PC-3 (cell line): ENCODE results near the gene DHX40. TPM values are rescaled to one million over a fixed set of nuclear protein-coding genes. Genes with fewer than 3 reads are reported as not detected.

ENCODE experiments used
- ATAC-seq: fragments of 200-7000 bp; cut with Tn5 transposase; 2 replicates; pipeline ENCODE4 v1.9.1; 2020; ENCODE audit warnings: mild to moderate bottlenecking, moderate library complexity
- BruUV-seq: library from RNA; stranded (reverse); fragments of 400-500 nt; replicated peaks from 2 replicates; lab custom pipeline; 2021; lab: Mats Ljungman, UMichigan
- CTCF ChIA-PET: fragments of 300-600 bp; sonication (Branson Sonifier 250); formaldehyde crosslinking; loops from one replicate; lab custom pipeline; 2022; ENCODE audit warnings: antibody characterized with exemption; lab: Charles Lee
- POLR2A ChIA-PET: fragments of 300-600 bp; sonication (Branson Sonifier 250); formaldehyde crosslinking; loops from one replicate; lab custom pipeline; 2022; ENCODE audit warnings: antibody characterized with exemption; ENCODE audit not compliant: unreplicated experiment; lab: Charles Lee
- DNase-seq: peaks from one replicate; pipeline ENCODE4 v3.0.0-alpha.2; 2015
- H2AFZ ChIP-seq: fragments of 300-600 bp; sonication (generic); 2 replicates; pipeline ENCODE4 v1.6.0; 2016; ENCODE audit warnings: antibody characterized with exemption, low read length
- H3F3A ChIP-seq: fragments of 300-600 bp; sonication (generic); one replicate; pipeline ENCODE4 v1.6.0; 2017; ENCODE audit warnings: antibody characterized with exemption, low read length, control low read depth, mild to moderate bottlenecking; ENCODE audit not compliant: unreplicated experiment
- H3K27ac ChIP-seq: fragments of 300-600 bp; sonication (generic); 2 replicates; pipeline ENCODE4 v1.5.1; 2016; ENCODE audit warnings: mild to moderate bottlenecking, low read length
- H3K27me3 ChIP-seq: fragments of 300-600 bp; sonication (generic); 2 replicates; pipeline ENCODE4 v1.6.1; 2016; ENCODE audit warnings: low read length, mixed read lengths
- H3K36me3 ChIP-seq: fragments of 300-600 bp; sonication (generic); 2 replicates; pipeline ENCODE4 v1.6.1; 2016; ENCODE audit warnings: low read depth, mixed run types, low read length, mixed read lengths
- H3K4me1 ChIP-seq: fragments of 300-600 bp; sonication (generic); 2 replicates; pipeline ENCODE4 v1.5.1; 2016; ENCODE audit warnings: low read length; ENCODE audit not compliant: insufficient read depth
- H3K4me2 ChIP-seq: fragments of 300-600 bp; sonication (generic); 2 replicates; pipeline ENCODE4 v1.6.0; 2016; ENCODE audit warnings: low read length
- H3K4me3 ChIP-seq: fragments of 300-600 bp; sonication (generic); 2 replicates; pipeline ENCODE4 v1.5.1; 2016; ENCODE audit warnings: mild to moderate bottlenecking, low read length, mixed read lengths
- H3K79me2 ChIP-seq: fragments of 300-600 bp; sonication (generic); 2 replicates; pipeline ENCODE4 v1.6.1; 2017; ENCODE audit warnings: low read length, mixed read lengths
- H3K9ac ChIP-seq: fragments of 300-600 bp; sonication (generic); 2 replicates; pipeline ENCODE4 v1.6.0; 2016; ENCODE audit warnings: mild to moderate bottlenecking, low read length
- H3K9me2 ChIP-seq: fragments of 300-600 bp; sonication (generic); replicated peaks from 2 replicates; pipeline ENCODE4 v1.6.1; 2016; ENCODE audit warnings: mixed run types, low read length, mixed read lengths
- H3K9me3 ChIP-seq: fragments of 300-600 bp; sonication (generic); 2 replicates; pipeline ENCODE4 v1.6.1; 2016; ENCODE audit warnings: low read length, mixed read lengths
- H4K20me1 ChIP-seq: fragments of 300-600 bp; sonication (generic); 2 replicates; pipeline ENCODE4 v1.6.1; 2016; ENCODE audit warnings: low read length, mixed read lengths
- EZH2 ChIP-seq: fragments of 300-600 bp; sonication (generic); IDR thresholded peaks from one replicate; pipeline ENCODE4 v1.6.1; 2017; ENCODE audit warnings: antibody characterized with exemption, mild to moderate bottlenecking, low read length; ENCODE audit not compliant: unreplicated experiment
- EZH2phosphoT487 ChIP-seq: fragments of 300-600 bp; sonication (generic); IDR thresholded peaks from 2 replicates; pipeline ENCODE4 v1.6.1; 2018; ENCODE audit warnings: mild to moderate bottlenecking, antibody characterized with exemption, low read length, borderline replicate concordance
- intact Hi-C: fragments of 100-400 bp; cut with micrococcal nuclease; formaldehyde crosslinking; loops from 2 replicates; pipeline ENCODE4 v1.9.0; 2023
- total RNA-seq: library from RNA; depleted of rRNA; stranded (reverse); fragments of >200 nt; gene quantifications from 2 replicates; pipeline ENCODE4 v1.2.3, GENCODE V29; 2014
- TF ChIP-seq, protein P1 (sequence below): fragments of 300-600 bp; sonication (generic); conservative IDR thresholded peaks from 2 replicates; pipeline ENCODE4 v1.5.1; 2017; ENCODE audit warnings: antibody characterized with exemption, low read depth, mild to moderate bottlenecking, low read length

Gene DHX40
- total RNA-seq, 1 experiment from 2014 or later, result 38.9 TPM

DNA sequence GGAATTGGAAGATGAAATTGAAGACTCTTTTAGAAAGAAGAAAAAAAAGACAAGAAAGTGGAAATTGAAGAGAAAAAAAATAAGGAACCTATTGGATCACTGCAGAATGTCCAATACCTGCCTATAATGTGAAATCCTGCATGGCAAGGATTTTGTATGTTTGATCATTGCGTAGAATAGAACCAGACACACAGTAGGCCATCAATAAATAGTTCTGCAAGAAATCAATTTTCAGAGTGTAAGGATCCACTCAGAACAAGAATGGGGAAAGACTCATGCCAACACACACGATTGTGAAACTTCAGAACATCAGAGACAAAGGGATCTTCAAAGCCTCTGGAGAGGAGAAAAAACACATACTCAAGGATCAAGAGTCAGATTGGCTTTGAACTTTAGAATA is 39.7 kb upstream of the DHX40 start:
- Histone ChIP-seq H3K4me2 (no peak overlapping the region), H3K4me3 (no peak overlapping the region), H3K27me3 (no peaks in the 10 kb centered on the region), H3K79me2 (no peaks in the 10 kb centered on the region), H3K9me2 (no peaks in the 10 kb centered on the region), H3K9me3 (no peaks in the 10 kb centered on the region), H3K36me3 (no peaks in the 10 kb centered on the region), H2AFZ (no peak overlapping the region), H3K27ac (no peak overlapping the region), H3K9ac (no peak overlapping the region), H4K20me1 (no peaks in the 10 kb centered on the region), H3K4me1 (peaks cover 4% of the 10 kb centered on the region; the same call in 1 of the 2 replicates), H3F3A (no peaks in the 10 kb centered on the region)
- ATAC-seq, result no peak
- DNase-seq, result no peak
- ChIA-PET POLR2A (no interaction called here), CTCF (no interaction called here)
- BruUV-seq, result no TSS peak
- intact Hi-C loops, result loop anchor here (10.0 kb wide), 2 partner anchors 89 to 211 kb away; partner anchors contain the start of gene CLTC
- TF ChIP-seq EZH2 (no peak), EZH2phosphoT487 (no peak)
- TF ChIP-seq, protein P1, sequence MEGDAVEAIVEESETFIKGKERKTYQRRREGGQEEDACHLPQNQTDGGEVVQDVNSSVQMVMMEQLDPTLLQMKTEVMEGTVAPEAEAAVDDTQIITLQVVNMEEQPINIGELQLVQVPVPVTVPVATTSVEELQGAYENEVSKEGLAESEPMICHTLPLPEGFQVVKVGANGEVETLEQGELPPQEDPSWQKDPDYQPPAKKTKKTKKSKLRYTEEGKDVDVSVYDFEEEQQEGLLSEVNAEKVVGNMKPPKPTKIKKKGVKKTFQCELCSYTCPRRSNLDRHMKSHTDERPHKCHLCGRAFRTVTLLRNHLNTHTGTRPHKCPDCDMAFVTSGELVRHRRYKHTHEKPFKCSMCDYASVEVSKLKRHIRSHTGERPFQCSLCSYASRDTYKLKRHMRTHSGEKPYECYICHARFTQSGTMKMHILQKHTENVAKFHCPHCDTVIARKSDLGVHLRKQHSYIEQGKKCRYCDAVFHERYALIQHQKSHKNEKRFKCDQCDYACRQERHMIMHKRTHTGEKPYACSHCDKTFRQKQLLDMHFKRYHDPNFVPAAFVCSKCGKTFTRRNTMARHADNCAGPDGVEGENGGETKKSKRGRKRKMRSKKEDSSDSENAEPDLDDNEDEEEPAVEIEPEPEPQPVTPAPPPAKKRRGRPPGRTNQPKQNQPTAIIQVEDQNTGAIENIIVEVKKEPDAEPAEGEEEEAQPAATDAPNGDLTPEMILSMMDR, result no peak

DNA sequence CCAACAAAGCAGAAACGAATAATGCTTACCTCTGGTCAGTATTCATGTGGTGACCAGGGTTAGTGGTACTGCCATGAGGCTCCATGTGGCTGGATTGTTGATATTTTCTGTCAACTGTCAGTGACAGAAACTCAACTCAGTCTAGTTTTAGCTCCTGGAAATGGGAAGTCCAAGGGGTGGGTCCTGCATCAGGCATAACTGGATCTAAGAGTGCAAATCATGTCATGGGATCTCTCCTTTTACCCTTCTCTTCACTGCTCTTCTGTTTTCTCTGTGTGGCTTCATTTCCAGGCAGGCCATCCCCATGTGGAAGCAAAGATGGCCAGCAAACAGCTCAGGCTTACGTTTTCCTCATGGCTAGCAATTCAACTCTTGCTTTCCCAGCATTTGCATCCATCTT is 39.0 kb upstream of the DHX40 start:
- Histone ChIP-seq H3K27me3 (no peaks in the 10 kb centered on the region), H3K9me2 (no peaks in the 10 kb centered on the region), H3K4me2 (no peak overlapping the region), H3K27ac (no peak overlapping the region), H3K9me3 (no peaks in the 10 kb centered on the region), H4K20me1 (no peaks in the 10 kb centered on the region), H3K79me2 (no peaks in the 10 kb centered on the region), H3K4me1 (no peaks in the 10 kb centered on the region), H3K36me3 (no peaks in the 10 kb centered on the region), H3K9ac (no peak overlapping the region), H2AFZ (no peak overlapping the region), H3F3A (no peaks in the 10 kb centered on the region), H3K4me3 (no peak overlapping the region)
- no peak for DNase-seq
- ATAC-seq, result no peak
- CTCF ChIA-PET, result no interaction called here
- intact Hi-C loops, result loop anchor here (10.0 kb wide), 2 partner anchors 88 to 212 kb away; partner anchors contain the start of gene CLTC
- no TSS peak for BruUV-seq
- TF ChIP-seq EZH2phosphoT487, result no peak
- no peak for TF ChIP-seq EZH2
- POLR2A ChIA-PET, result no interaction called here

- H3F3A ChIP-seq, result no peaks in the 10 kb centered on the region
- H3K9me3 ChIP-seq, result no peaks in the 10 kb centered on the region
- no peaks in the 10 kb centered on the region for H3K27me3 ChIP-seq
- H3K9me2 ChIP-seq, result no peaks in the 10 kb centered on the region
- CTCF ChIA-PET, result interaction anchor here (0.6 kb wide), 2 partner anchors 83 to 86 kb away, joined by 3 read pairs; no protein-coding TSS in a partner anchor
- H3K4me1 ChIP-seq, result no peaks in the 10 kb centered on the region
- no peak for DNase-seq
- H3K36me3 ChIP-seq, result no peaks in the 10 kb centered on the region
- H3K4me2 ChIP-seq, result no peak overlapping the region
- TF ChIP-seq EZH2 (no peak), EZH2phosphoT487 (no peak)
- TF ChIP-seq, protein P1, result no peak
- H3K79me2 ChIP-seq, result no peaks in the 10 kb centered on the region
- no peak for ATAC-seq
- no peak overlapping the region for H3K4me3 ChIP-seq
- H4K20me1 ChIP-seq, result no peaks in the 10 kb centered on the region
- no TSS peak for BruUV-seq
- H3K9ac ChIP-seq, result no peak overlapping the region
- intact Hi-C loops, result loop anchor here (10.0 kb wide), 2 partner anchors 87 to 213 kb away; partner anchors contain the start of gene CLTC
- H3K27ac ChIP-seq, result no peak overlapping the region
- POLR2A ChIA-PET, result no interaction called here
- H2AFZ ChIP-seq, result no peak overlapping the region
These were observed 38.0 kb upstream of the DHX40 start for GRCh38 chr17:59527325-59527917.
